ENCODE results near the gene CASQ2.

Gene CASQ2

DNA sequence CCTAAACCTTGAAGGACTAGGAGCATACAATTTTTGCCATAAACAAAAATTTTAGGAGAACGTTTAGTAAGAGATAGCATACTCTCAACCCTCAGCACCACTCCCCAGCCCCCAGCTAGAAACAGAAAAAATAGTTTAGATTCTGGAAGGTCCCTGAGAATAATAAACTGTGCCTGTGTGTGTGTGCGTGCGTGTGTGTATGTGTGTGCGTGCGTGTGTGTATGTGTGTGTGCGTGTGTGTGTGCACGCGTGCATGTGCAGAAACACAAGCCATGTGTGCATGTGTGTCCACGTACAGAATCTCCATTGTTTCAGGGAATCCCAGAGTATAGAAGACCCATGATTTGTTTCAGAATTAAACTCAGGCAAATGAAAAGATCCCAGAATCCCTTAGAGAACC, 62.6 kb downstream of the CASQ2 start:
- Mint-ChIP-seq H3K4me3 (no peak overlapping the region), H3K27ac (no peak overlapping the region), H3K36me3 (ENCODE audit: low read depth) (no peaks in the 10 kb centered on the region), H3K9me3 (no peaks in the 10 kb centered on the region), H3K27me3 (ENCODE audit: low read depth) (peaks cover 31% of the 10 kb centered on the region), H3K4me1 (ENCODE audit: low read depth) (no peaks in the 10 kb centered on the region)

DNA sequence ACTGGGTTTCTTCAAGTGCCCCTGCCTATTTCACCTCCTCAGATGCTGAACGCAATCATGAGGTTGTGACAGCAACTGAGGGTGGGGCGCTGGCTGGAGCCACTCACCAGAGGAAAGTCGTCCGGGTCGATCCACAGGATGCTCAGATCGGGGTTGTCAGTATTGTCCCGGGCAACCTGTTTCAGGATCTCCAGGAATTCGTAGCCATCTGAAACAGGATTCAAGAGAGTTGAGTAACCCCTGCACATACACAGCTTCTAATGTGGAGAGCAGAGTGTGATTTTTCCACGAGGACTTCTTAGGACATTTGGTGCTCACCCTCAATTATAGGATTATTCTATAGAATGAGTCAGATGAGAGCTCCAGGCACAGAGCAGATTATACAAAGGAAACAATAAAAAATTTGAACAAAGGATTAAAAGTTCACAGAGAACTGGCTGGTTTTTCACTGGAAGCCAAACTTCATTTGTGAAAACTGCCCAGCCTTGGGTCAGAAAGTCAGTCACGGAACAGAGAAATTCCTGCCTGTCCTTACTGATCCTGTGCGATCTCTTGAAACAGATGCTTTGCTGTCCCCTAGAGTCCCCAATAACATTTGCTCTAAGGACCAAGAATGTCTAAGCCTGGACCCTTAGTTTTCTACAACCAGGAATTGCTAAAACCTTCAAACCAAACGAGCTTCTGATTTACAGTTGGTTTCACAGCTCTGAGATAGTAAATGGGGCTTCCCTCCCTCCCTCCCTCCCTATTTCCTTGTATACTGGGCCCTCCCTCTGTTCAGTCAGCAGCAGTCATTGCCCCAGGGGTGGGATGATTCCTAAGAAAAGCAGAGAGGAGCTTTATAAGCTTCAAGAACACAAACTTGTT, 63.2 kb downstream of the CASQ2 start:
- no peaks in the 10 kb centered on the region for H3K9me3 Mint-ChIP-seq
- H3K36me3 Mint-ChIP-seq (ENCODE audit: low read depth) = no peaks in the 10 kb centered on the region
- no peaks in the 10 kb centered on the region for H3K4me1 Mint-ChIP-seq (ENCODE audit: low read depth)
- peaks cover 35% of the 10 kb centered on the region for H3K27me3 Mint-ChIP-seq (ENCODE audit: low read depth)
- no peak overlapping the region for H3K27ac Mint-ChIP-seq
- no peak overlapping the region for H3K4me3 Mint-ChIP-seq

DNA sequence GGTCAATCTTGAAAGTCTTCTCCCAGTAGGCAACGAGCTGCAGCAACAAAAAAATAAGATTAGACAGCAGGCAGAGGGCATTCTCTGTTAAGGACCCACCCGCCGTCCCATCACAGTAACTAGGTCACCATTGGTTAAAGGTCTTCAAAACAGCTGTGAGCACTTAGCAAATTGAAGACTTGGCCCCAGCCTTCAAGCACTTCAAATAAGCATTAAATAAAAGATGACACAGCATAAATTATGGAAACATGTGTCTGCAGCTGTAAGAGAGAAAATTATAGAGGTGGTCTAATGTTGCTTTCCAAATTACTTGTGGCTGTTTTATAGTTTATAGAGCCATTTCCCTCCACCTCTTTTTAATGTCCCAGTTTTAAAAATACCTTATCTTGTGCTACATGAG, 65.6 kb downstream of the CASQ2 start:
- Mint-ChIP-seq H3K36me3 (ENCODE audit: low read depth) (no peaks in the 10 kb centered on the region), H3K9me3 (no peaks in the 10 kb centered on the region), H3K4me3 (no peak overlapping the region), H3K27me3 (ENCODE audit: low read depth) (peaks cover 40% of the 10 kb centered on the region), H3K4me1 (ENCODE audit: low read depth) (no peaks in the 10 kb centered on the region), H3K27ac (no peak overlapping the region)

DNA sequence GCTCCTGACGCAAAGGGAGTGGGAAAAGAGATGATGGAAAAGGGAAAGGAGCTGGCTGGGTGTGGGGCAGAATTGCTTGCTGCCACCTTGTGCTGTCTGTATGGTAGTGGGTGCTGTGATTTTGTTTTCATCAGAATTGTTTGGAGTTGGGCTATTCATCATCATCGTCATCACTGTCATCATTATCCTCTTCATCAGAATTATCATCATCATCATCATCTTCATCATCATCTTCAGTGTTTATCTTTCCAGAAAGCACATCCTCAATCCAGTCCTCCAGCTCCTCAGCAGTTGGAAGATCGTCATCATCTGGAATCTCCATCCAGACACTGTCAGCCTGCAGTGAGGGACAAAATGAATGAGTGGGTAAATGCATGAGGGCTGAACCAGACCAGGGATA, 67.4 kb downstream of the CASQ2 start:
- no peak overlapping the region for H3K4me3 Mint-ChIP-seq
- H3K9me3 Mint-ChIP-seq = no peaks in the 10 kb centered on the region
- peaks cover 33% of the 10 kb centered on the region for H3K27me3 Mint-ChIP-seq (ENCODE audit: low read depth)
- H3K36me3 Mint-ChIP-seq (ENCODE audit: low read depth) = no peaks in the 10 kb centered on the region
- H3K4me1 Mint-ChIP-seq (ENCODE audit: low read depth) = no peaks in the 10 kb centered on the region
- no peak overlapping the region for H3K27ac Mint-ChIP-seq

DNA sequence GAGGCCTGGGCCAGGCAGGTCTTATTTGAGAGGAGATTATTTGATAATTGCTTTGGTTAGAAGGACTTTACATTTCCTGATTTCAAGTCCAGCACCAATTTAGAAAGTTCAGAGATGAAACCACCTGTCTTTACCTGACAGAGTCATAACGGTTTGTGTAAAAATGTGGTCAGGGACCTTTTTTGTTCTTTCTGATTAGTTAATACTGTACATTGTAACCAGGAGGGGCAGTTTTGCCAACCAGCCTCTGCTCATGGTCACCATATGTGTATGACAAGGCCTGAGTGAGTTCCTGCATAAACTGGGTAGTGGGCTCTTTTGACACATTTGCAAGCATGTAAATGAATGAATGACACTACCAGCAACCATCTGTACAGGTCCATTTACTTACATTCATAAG, 70.9 kb downstream of the CASQ2 start:
- Mint-ChIP-seq H3K27ac (no peak overlapping the region), H3K4me3 (no peak overlapping the region), H3K9me3 (no peaks in the 10 kb centered on the region), H3K4me1 (ENCODE audit: low read depth) (no peaks in the 10 kb centered on the region), H3K36me3 (ENCODE audit: low read depth) (peaks cover 3% of the 10 kb centered on the region), H3K27me3 (ENCODE audit: low read depth) (peaks cover 37% of the 10 kb centered on the region)

DNA sequence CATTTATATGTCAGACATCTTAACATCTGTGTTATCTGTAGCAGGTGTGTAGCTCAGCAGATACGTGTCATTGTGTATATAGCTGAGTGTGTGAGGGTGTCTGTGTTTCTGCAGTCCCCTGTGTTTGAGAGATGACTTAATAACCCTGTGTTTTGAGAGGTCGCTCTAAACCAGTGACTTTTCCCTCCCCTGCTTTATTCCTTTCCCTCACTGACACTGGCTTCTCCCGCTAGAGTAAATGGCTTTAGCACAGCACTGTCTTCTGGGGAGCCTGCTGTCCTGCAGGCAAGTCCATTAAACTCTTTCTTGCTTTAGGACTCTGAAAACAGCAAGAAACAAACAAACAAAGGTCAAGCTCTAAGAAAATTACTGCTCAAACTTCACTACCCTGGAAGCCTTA, 73.7 kb downstream of the CASQ2 start:
- Mint-ChIP-seq H3K27me3 (ENCODE audit: low read depth) (peaks cover 19% of the 10 kb centered on the region), H3K36me3 (ENCODE audit: low read depth) (peaks cover 9% of the 10 kb centered on the region), H3K4me1 (ENCODE audit: low read depth) (no peaks in the 10 kb centered on the region), H3K27ac (no peak overlapping the region), H3K9me3 (no peaks in the 10 kb centered on the region), H3K4me3 (no peak overlapping the region)

DNA sequence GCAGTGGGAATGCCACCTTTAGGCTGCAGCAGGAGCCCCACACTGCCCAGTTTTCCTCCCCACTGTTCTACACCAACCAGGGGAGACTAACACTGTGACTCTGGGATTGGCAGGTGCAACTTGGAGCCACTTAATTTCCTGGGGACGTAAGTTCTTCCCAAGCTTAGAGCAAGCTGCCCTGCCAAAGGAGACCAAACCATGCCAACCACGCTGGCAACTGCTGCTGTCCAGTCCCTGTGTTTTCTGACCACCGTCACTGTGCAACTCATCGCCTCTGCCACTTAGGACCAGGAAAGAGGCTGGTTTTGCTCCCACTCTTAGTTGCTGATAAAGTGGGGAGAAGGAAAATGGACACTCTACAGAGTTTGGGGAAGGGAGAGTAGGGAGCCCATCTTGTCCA, 76.3 kb downstream of the CASQ2 start:
- H3K9me3 Mint-ChIP-seq = no peaks in the 10 kb centered on the region
- H3K4me1 Mint-ChIP-seq (ENCODE audit: low read depth) = no peaks in the 10 kb centered on the region
- H3K36me3 Mint-ChIP-seq (ENCODE audit: low read depth) = peaks cover 9% of the 10 kb centered on the region
- no peak overlapping the region for H3K27ac Mint-ChIP-seq
- peaks cover 4% of the 10 kb centered on the region for H3K27me3 Mint-ChIP-seq (ENCODE audit: low read depth)
- H3K4me3 Mint-ChIP-seq = no peak overlapping the region

DNA sequence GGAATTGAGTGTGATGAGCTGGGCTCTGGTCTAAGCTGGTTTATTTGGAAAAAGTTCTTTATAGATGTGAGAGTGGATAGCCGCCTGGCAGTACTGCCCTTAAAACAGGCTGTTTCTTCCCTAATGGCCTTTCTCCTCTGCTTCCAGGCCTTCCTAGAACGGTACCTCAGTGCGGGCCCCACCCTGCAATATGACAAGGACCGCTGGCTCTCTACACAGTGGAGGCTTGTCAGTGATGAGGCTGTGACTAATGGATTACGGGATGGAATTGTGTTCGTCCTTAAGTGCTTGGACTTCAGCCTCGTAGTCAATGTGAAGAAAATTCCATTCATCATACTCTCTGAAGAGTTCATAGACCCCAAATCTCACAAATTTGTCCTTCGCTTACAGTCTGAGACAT, 77.5 kb downstream of the CASQ2 start:
- Mint-ChIP-seq H3K27ac (no peak overlapping the region), H3K36me3 (ENCODE audit: low read depth) (peaks cover 9% of the 10 kb centered on the region), H3K9me3 (no peaks in the 10 kb centered on the region), H3K27me3 (ENCODE audit: low read depth) (peaks cover 4% of the 10 kb centered on the region), H3K4me3 (no peak overlapping the region), H3K4me1 (ENCODE audit: low read depth) (no peaks in the 10 kb centered on the region)

DNA sequence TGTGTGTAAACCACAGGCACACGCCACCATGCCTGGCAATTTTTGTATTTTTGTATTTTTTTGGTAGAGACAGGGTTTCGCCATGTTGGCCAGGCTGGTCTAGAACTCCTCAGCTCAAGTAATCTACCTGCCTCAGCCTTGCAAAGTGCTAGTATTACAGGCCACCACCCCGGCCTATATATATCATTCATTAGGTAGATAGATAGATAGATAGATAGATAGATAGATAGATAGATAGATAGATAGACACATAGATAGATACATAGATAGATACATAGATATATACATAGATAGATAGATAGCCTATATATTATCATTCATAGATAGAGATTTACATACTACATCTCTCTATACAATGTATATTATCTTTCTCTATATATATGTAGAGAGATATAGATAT, 80.8 kb downstream of the CASQ2 start:
- Mint-ChIP-seq H3K36me3 (ENCODE audit: low read depth) (peaks cover 9% of the 10 kb centered on the region), H3K4me3 (no peak overlapping the region), H3K27ac (no peak overlapping the region), H3K4me1 (ENCODE audit: low read depth) (peaks cover 3% of the 10 kb centered on the region), H3K27me3 (ENCODE audit: low read depth) (no peaks in the 10 kb centered on the region), H3K9me3 (no peaks in the 10 kb centered on the region)

DNA sequence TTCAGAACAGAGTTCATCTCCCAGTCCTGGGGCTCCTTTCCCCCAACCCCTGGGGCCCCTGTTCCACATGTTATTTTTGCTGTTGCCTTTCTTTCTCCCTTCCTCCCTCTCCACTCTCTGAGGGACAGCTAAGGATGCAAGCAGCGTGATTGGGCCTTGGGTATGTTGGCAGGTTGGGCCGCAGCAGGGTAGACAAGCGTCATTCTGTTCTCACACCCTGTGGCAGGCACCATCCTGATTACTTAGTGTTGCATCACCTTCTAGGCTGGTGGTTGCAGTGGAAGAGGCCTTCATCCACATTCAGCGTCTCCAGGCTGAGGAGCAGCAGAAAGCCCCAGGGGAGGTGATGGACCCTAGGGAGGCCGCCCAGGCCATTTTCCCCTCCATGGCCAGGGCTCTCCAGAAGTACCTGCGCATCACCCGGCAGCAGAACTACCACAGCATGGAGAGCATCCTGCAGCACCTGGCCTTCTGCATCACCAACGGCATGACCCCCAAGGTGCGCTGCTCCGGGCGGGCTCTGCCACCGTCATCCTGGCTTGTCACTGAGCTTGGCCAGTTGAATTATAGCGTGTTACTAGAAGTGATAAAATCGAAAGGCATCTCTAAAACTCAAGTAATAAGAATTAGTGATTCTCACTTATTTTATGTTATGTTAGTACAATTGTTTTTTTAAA, 83.3 kb downstream of the CASQ2 start:
- Mint-ChIP-seq H3K9me3 (no peaks in the 10 kb centered on the region), H3K4me3 (no peak overlapping the region), H3K27me3 (ENCODE audit: low read depth) (no peaks in the 10 kb centered on the region), H3K27ac (no peak overlapping the region), H3K36me3 (ENCODE audit: low read depth) (peaks cover 4% of the 10 kb centered on the region), H3K4me1 (ENCODE audit: low read depth) (peaks cover 5% of the 10 kb centered on the region)

DNA sequence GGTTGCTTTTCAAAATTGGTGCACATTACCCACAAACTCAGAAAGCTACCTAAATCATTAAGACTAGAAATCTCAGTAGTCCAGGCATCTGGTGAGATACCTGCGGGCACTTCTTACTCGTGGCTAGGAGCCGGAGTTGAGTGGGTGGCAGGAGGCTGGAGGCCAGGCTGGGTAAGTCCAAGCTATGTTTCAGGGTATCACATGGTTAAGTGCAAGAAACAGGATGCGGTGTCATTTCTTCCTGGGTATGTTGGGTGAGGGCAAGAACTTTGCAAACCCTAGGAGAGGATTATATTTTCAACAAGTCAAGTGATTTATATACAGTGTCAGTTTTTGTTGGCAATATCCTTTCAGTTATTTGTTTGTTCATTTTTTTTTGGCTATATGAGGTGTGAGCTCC, 85.7 kb downstream of the CASQ2 start:
- Mint-ChIP-seq H3K9me3 (no peaks in the 10 kb centered on the region), H3K27me3 (ENCODE audit: low read depth) (no peaks in the 10 kb centered on the region), H3K36me3 (ENCODE audit: low read depth) (peaks cover 4% of the 10 kb centered on the region), H3K4me1 (ENCODE audit: low read depth) (peaks cover 7% of the 10 kb centered on the region), H3K4me3 (no peak overlapping the region), H3K27ac (no peak overlapping the region)

DNA sequence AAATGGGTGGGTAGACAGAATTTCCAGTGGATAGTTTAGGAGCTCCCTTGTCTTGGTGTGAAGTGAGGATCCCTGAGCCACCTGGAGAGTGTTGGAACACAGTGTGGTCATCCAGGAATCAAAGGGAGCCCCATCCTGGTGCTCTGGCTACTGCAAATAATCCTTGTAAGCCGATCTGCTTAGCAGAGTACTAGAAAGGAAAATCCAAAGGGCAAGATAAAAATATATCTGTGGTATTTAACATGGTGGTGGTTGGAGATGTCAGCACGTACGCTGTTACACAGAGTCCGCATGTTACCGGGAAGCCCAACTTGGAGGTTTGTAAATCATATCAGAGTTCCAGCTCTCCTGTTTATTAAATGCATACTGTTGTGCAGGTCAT, 87.8 kb downstream of the CASQ2 start:
- no peak overlapping the region for H3K27ac Mint-ChIP-seq
- H3K4me1 Mint-ChIP-seq (ENCODE audit: low read depth) = peaks cover 7% of the 10 kb centered on the region
- H3K4me3 Mint-ChIP-seq = no peak overlapping the region
- no peaks in the 10 kb centered on the region for H3K9me3 Mint-ChIP-seq
- H3K36me3 Mint-ChIP-seq (ENCODE audit: low read depth) = peaks cover 4% of the 10 kb centered on the region
- no peaks in the 10 kb centered on the region for H3K27me3 Mint-ChIP-seq (ENCODE audit: low read depth)

DNA sequence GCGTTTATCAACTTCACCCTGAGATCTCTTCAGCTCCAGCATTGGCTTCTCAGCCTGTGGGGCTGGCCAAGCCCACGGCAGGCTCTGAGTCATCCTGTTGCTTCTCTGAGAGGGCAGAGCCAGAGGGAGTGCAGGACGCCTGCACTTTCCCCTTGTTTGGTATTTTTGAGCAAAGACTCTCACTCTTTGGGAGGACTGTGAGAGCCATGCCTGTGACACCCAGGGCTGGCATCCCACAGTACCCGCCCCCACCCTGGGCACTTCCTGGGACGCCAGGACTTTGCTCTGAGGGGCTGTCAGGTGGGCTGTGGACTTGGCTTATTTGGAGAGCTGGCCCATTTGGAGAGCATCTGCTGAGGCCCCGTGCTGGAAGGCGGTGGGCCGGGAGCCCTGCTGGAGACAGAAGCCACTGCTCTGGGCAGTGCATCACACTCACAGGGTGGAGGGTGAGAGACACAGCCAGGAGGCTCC, 89.3 kb downstream of the CASQ2 start:
- Mint-ChIP-seq H3K27ac (no peak overlapping the region), H3K9me3 (no peaks in the 10 kb centered on the region), H3K36me3 (ENCODE audit: low read depth) (peaks cover 5% of the 10 kb centered on the region), H3K4me1 (ENCODE audit: low read depth) (peaks cover 7% of the 10 kb centered on the region), H3K4me3 (no peak overlapping the region), H3K27me3 (ENCODE audit: low read depth) (no peaks in the 10 kb centered on the region)

DNA sequence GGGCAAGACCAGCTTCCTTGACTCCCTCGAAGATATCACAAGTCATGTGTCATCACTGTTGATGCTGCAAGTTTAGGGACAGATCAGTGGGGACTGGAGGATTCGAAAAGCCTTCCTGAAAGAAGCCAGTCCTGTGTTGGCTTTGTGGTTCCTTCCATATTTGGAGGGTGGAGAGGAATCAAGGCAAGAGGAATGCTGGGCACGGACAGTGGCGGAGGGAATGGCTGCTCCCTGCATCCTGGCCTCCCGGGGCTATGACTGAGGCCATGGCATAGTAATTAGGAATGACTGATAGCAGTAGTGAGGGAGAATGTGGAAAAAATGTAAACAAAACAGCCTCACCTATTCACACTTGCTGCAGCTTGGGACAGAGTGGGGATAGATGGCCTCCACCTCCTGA, 90.4 kb downstream of the CASQ2 start:
- no peak overlapping the region for H3K4me3 Mint-ChIP-seq
- no peaks in the 10 kb centered on the region for H3K9me3 Mint-ChIP-seq
- no peaks in the 10 kb centered on the region for H3K27me3 Mint-ChIP-seq (ENCODE audit: low read depth)
- peaks cover 4% of the 10 kb centered on the region for H3K36me3 Mint-ChIP-seq (ENCODE audit: low read depth)
- peaks cover 7% of the 10 kb centered on the region for H3K4me1 Mint-ChIP-seq (ENCODE audit: low read depth)
- no peak overlapping the region for H3K27ac Mint-ChIP-seq

DNA sequence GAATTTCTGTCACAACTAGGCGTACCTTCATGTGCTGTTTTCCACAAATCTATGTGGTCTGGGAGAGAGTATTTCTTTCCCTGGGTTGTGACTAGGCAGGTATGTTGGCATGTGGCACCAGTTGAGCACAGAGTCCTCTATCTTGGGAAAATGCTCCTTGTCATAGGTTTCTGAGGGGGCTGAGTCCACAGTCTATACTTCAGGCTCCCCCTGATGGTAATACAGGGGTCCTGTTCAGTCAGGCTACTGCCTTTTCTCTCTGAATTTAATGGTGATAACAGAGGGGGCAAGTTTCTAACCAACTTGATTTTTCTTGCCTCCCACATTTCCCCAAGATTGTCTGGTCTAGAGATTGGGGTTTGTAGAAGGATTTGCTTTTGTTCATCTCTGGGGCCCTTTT, 90.9 kb downstream of the CASQ2 start:
- H3K27ac Mint-ChIP-seq = no peak overlapping the region
- no peak overlapping the region for H3K4me3 Mint-ChIP-seq
- no peaks in the 10 kb centered on the region for H3K27me3 Mint-ChIP-seq (ENCODE audit: low read depth)
- no peaks in the 10 kb centered on the region for H3K9me3 Mint-ChIP-seq
- H3K4me1 Mint-ChIP-seq (ENCODE audit: low read depth) = peaks cover 4% of the 10 kb centered on the region
- peaks cover 4% of the 10 kb centered on the region for H3K36me3 Mint-ChIP-seq (ENCODE audit: low read depth)
